Stimulated activated naive CD8-positive, alpha-beta T cell treated with anti-CD3 and anti-CD28 coated beads, Interleukin-15, Interleukin-2, amounts not matched to agents 100 U/mL and 50 U/mL, for 24 hours (primary cell): ENCODE data around the gene N4BP2L2.

Experiments used
- ATAC-seq: fragments of 150-1000 bp; cut with Tn5 transposase; one replicate; pipeline ENCODE4 v1.10.0; 2021
- DNase-seq: peaks from one replicate; pipeline ENCODE4 v3.0.0; 2021

Gene N4BP2L2

GRCh38 chr13:32468502-32469142 lies 70.0 kb downstream of the N4BP2L2 start:
- ATAC-seq = no peak
- no peak for DNase-seq

- ATAC-seq = no peak
These were observed 82.0 kb downstream of the N4BP2L2 start for GRCh38 chr13:32456591-32456990.

GRCh38 chr13:32455594-32455903 lies 83.0 kb downstream of the N4BP2L2 start:
- DNase-seq (no peak), ATAC-seq (no peak)

More at GRCh38 chr13:32456591-32456990, 82.0 kb downstream of the N4BP2L2 start:
- no peak for DNase-seq

GRCh38 chr13:32454886-32455593 lies 83.6 kb downstream of the N4BP2L2 start:
- DNase-seq (no peak), ATAC-seq (no peak)

- no peak for DNase-seq
- no peak for ATAC-seq
These were observed 84.6 kb downstream of the N4BP2L2 start for GRCh38 chr13:32453981-32454380.

GRCh38 chr13:32448972-32449371 lies 89.6 kb downstream of the N4BP2L2 start:
- DNase-seq (no peak), ATAC-seq (no peak)

- DNase-seq (no peak), ATAC-seq (no peak)
These were observed 90.5 kb downstream of the N4BP2L2 start for GRCh38 chr13:32447894-32448623.

- ATAC-seq = no peak
- no peak for DNase-seq
These were observed 91.7 kb downstream of the N4BP2L2 start for GRCh38 chr13:32446773-32447465.

- DNase-seq = no peak
- ATAC-seq = no peak
These were observed 92.4 kb downstream of the N4BP2L2 start for GRCh38 chr13:32446220-32446619.

GRCh38 chr13:32445461-32445860 lies 93.1 kb downstream of the N4BP2L2 start:
- no peak for DNase-seq
- no peak for ATAC-seq

- ATAC-seq (no peak), DNase-seq (no peak)
These were observed 95.5 kb downstream of the N4BP2L2 start for GRCh38 chr13:32443111-32443510.

- no peak for DNase-seq
These were observed 99.7 kb downstream of the N4BP2L2 start for GRCh38 chr13:32438871-32439270.

GRCh38 chr13:32432856-32433255 lies 105.7 kb downstream of the N4BP2L2 start:
- DNase-seq (no peak), ATAC-seq (no peak)

More at GRCh38 chr13:32438871-32439270, 99.7 kb downstream of the N4BP2L2 start:
- no peak for ATAC-seq

GRCh38 chr13:32431361-32431760 lies 107.2 kb downstream of the N4BP2L2 start:
- DNase-seq (no peak), ATAC-seq (no peak)

GRCh38 chr13:32430018-32430747 lies 108.4 kb downstream of the N4BP2L2 start:
- DNase-seq (no peak), ATAC-seq (no peak)

GRCh38 chr13:32429433-32429909 lies 109.1 kb downstream of the N4BP2L2 start:
- ATAC-seq = no peak
- no peak for DNase-seq

- no peak for ATAC-seq
- peak; percentile 8 for DNase-seq
These were observed 109.8 kb downstream of the N4BP2L2 start for GRCh38 chr13:32428581-32429432.

- peak; percentile 90 for ATAC-seq
- peak; percentile 94 for DNase-seq
These were observed 110.6 kb downstream of the N4BP2L2 start, which contains the start of gene N4BP2L1 for GRCh38 chr13:32427852-32428580. Gene N4BP2L1 (minus strand): TSS chr13:32428130. CDS start chr13:32428082, 48 bp downstream.

GRCh38 chr13:32426990-32427851 lies 111.4 kb downstream of the N4BP2L2 start:
- ATAC-seq (peak; percentile 19), DNase-seq (peak; percentile 74)
